Erythroblast (primary cell): ENCODE data around the gene EDARADD.

Experiments
- GATA1 ChIP-seq: IDR thresholded peaks from 2 replicates; pipeline ENCODE4 v1.6.1; 2011; ENCODE audit warnings: low read depth, mild to moderate bottlenecking, control low read depth, low read length, moderate library complexity
- POLR2A ChIP-seq: IDR thresholded peaks from 2 replicates; pipeline ENCODE4 v1.6.1; 2011; ENCODE audit warnings: mild to moderate bottlenecking, low read length

- TF ChIP-seq POLR2A, result no peak
- TF ChIP-seq GATA1, result no peak
Observed at GRCh38 chr1:236392182-236392581, 1.9 kb upstream of the EDARADD start.
